ENCODE data around the gene BACH2.

BACH2 gene

GRCh38 chr6:90028066-90028778 lies 268.4 kb downstream of the BACH2 start:
- no peak for DNase-seq (ENCODE audit: low read depth)

GRCh38 chr6:90026216-90026615 lies 270.4 kb downstream of the BACH2 start:
- no peak for DNase-seq (ENCODE audit: low read depth)

GRCh38 chr6:90025523-90026061 lies 271.1 kb downstream of the BACH2 start:
- no peak for DNase-seq (ENCODE audit: low read depth)

GRCh38 chr6:90024633-90025032 lies 272.0 kb downstream of the BACH2 start:
- no peak for DNase-seq (ENCODE audit: low read depth)

GRCh38 chr6:90021711-90022110 lies 274.9 kb downstream of the BACH2 start:
- no peak for DNase-seq (ENCODE audit: low read depth)

DNA sequence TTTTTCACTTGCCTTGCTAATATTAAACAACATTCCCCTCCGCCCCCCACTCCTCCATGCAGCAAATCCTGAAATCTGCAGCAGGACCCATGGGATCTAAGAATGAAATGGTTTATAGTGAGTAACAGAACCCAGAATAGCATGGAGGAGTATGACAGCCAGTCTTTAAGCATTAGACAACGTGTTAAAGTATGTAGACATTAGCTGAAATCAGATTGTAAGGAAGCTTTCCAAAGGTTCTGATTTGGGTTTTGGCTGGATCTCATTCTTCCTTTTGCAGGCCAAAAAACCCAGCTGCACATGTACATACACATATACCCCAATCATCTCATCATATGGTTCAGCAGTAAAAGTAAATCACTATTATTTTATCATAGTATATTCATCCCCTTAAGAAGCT lies 275.9 kb downstream of the BACH2 start:
- DNase-seq (ENCODE audit: low read depth), result no peak

GRCh38 chr6:90019216-90019615 lies 277.4 kb downstream of the BACH2 start:
- DNase-seq (ENCODE audit: low read depth), result no peak

DNA sequence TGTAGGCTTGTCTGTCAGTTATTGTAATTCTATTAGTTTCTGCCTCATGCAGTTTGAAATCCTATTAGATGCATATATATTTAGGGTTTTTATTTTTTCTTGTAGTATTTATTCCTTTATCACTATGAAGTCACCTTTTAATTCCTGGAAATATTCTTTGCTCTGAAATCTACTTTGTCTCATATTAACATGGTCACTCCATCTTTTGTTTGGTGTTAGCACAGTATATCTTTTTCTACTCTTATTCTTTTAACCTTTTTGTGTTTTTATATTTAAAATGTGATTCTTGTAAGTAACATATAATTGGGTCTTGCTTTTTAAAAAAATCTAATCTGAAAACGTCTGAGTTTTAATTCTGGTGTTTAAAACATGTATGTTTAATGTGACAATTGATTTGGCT lies 280.8 kb downstream of the BACH2 start:
- DNase-seq (ENCODE audit: low read depth), result no peak

GRCh38 chr6:90008908-90009501 lies 287.6 kb downstream of the BACH2 start:
- no peak for DNase-seq (ENCODE audit: low read depth)

GRCh38 chr6:90008189-90008907 lies 288.3 kb downstream of the BACH2 start:
- no peak for DNase-seq (ENCODE audit: low read depth)

- no peak for DNase-seq (ENCODE audit: low read depth)
These were observed 291.4 kb downstream of the BACH2 start for GRCh38 chr6:90005048-90005827.

- no peak for DNase-seq (ENCODE audit: low read depth)
These were observed 292.1 kb downstream of the BACH2 start for GRCh38 chr6:90004511-90004910.

- no peak for DNase-seq (ENCODE audit: low read depth)
These were observed 292.7 kb downstream of the BACH2 start for GRCh38 chr6:90003941-90004340.

- no peak for DNase-seq (ENCODE audit: low read depth)
These were observed 293.4 kb downstream of the BACH2 start for GRCh38 chr6:90003069-90003795.

GRCh38 chr6:90000864-90001731 lies 295.5 kb downstream of the BACH2 start:
- no peak for DNase-seq (ENCODE audit: low read depth)

DNA sequence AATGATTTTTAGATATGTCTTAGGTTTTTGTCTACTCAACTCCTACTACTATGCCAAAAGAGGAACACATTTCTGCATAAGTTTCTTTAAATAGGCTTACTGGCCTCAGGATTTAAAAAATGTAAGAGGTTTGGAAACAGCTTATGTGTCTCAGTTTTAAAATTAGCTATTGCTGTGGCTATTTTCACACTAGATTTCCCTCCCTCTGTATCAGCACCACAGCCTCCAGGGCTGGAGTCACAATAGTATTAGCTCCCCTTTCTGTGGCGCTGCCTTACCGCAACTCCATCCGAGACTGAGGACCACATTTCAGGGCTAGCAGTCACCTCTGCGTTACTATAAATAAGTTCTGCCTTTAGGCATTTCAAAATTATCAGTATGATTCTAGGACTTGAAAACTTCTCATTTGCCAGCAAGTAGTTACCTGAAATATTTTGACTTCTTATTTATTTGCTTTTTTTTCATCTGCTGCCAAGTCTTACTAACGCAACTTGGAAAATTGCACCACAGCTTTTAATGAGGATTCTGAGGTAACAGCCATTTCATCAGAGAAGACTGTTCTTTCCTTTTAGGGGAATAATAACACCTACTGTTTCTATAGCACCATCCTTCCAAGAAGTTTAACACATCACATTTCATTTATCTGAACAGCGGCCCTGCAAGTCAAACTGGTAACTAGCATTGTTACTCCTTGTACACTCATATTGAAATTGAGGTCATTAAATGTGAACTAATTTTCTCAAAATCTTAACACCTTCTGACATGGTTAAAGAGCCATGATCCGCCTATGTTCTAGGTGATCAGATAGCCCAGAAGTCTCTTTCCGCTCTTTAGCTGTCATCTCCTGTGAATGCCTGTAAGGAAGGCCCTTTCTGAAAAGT lies 296.5 kb downstream of the BACH2 start:
- no peak for DNase-seq (ENCODE audit: low read depth)

- DNase-seq (ENCODE audit: low read depth), result no peak
These were observed 297.5 kb downstream of the BACH2 start for GRCh38 chr6:89999154-89999553.

- DNase-seq (ENCODE audit: low read depth), result no peak
These were observed 298.9 kb downstream of the BACH2 start for GRCh38 chr6:89997456-89998445.
